Esophagus muscularis mucosa (tissue), 4 donors: ENCODE measurements around the gene AP3S2. TPM values are rescaled to one million over a fixed set of nuclear protein-coding genes. Genes with fewer than 3 reads are reported as not detected.

Source experiments
- DNase-seq: peaks from one replicate; pipeline ENCODE4 v3.0.0-alpha.2; 2017; ENCODE audit errors: extremely low spot score
- H3K27ac ChIP-seq, 4 donors: fragments of 200-600 bp; sonication (generic); replicated peaks in 1 of 4; 1 replicate in 3 of 4; 2 replicates in 1 of 4; pipeline ENCODE4 v1.5.1; 2016 to 2019; ENCODE audit warnings: mild to moderate bottlenecking in 1 of 4
- H3K27me3 ChIP-seq, 4 donors: fragments of 200-600 bp; sonication (generic); one replicate each; pipeline versions ENCODE4 v1.5.1 to v1.6.0; 2016 to 2019
- H3K36me3 ChIP-seq, 4 donors: fragments of 200-600 bp; sonication (generic); one replicate each; pipeline ENCODE4 v1.5.1; 2016 to 2019
- H3K4me1 ChIP-seq, 4 donors: fragments of 200-600 bp; sonication (generic); one replicate each; pipeline ENCODE4 v1.5.1; 2016 to 2019
- H3K4me3 ChIP-seq, 4 donors: fragments of 200-600 bp; sonication (generic); 1 replicate in 2 of 4; 2 replicates in 2 of 4; pipeline ENCODE4 v1.5.1; 2016 to 2019; ENCODE audit warnings: mild to moderate bottlenecking in 4 of 4, moderate library complexity in 1 of 4
- H3K9me3 ChIP-seq, 4 donors: fragments of 200-600 bp; sonication (generic); 1 replicate in 3 of 4; 2 replicates in 1 of 4; pipeline ENCODE4 v1.5.1; 2016 to 2019
- EP300 ChIP-seq: sonication (generic); formaldehyde crosslinking; IDR thresholded peaks from one replicate; pipeline ENCODE4 v1.6.1; 2017; ENCODE audit warnings: antibody characterized with exemption
- POLR2A ChIP-seq: fragments of 450-650 bp; IDR thresholded peaks from one replicate; pipeline ENCODE4 v1.6.1; 2017; ENCODE audit warnings: antibody characterized with exemption, moderate library complexity, mild to moderate bottlenecking, low read depth
- POLR2AphosphoS5 ChIP-seq, 2 donors: sonication (generic); formaldehyde crosslinking; IDR thresholded peaks; one replicate each; pipeline ENCODE4 v1.6.1; 2017; ENCODE audit warnings: antibody characterized with exemption in 2 of 2
- WGBS: methylation state at CpG from one replicate; pipeline ENCODE4 v1.1.5; 2018; 5-methylcytosine and 5-hydroxymethylcytosine counted together
- intact Hi-C: fragments of 100-400 bp; cut with DNase I; formaldehyde crosslinking; loops from one replicate; pipeline ENCODE4 v1.15.1; 2023
- total RNA-seq, 4 donors: library from RNA; depleted of rRNA; stranded (reverse); fragments of >200 nt; gene quantifications; one replicate each; pipeline versions ENCODE4 v1.1.0 to v1.2.1, GENCODE V29; 2016
- TF ChIP-seq, protein P1 (sequence below), 3 experiments: fragments of 200-600 bp in 2 of 3; fragments of 450-650 bp in 1 of 3; sonication (generic) in 2 of 3; IDR thresholded peaks; one replicate each; pipeline ENCODE4 v1.5.1; 2017 to 2019; ENCODE audit warnings: antibody characterized with exemption in 3 of 3, mild to moderate bottlenecking in 2 of 3, moderate library complexity in 1 of 3

AP3S2 gene
- total RNA-seq, 4 donors from 2014 or later = 26.8 to 43.2 (median 37.3) TPM

GRCh38 chr15:89827829-89828228, 66.0 kb downstream of the AP3S2 start:
- TF ChIP-seq POLR2A (no peak), EP300 (no peak), POLR2AphosphoS5 (IDR thresholded peaks at IDR 0.05) (no peak)
- TF ChIP-seq, protein P1, sequence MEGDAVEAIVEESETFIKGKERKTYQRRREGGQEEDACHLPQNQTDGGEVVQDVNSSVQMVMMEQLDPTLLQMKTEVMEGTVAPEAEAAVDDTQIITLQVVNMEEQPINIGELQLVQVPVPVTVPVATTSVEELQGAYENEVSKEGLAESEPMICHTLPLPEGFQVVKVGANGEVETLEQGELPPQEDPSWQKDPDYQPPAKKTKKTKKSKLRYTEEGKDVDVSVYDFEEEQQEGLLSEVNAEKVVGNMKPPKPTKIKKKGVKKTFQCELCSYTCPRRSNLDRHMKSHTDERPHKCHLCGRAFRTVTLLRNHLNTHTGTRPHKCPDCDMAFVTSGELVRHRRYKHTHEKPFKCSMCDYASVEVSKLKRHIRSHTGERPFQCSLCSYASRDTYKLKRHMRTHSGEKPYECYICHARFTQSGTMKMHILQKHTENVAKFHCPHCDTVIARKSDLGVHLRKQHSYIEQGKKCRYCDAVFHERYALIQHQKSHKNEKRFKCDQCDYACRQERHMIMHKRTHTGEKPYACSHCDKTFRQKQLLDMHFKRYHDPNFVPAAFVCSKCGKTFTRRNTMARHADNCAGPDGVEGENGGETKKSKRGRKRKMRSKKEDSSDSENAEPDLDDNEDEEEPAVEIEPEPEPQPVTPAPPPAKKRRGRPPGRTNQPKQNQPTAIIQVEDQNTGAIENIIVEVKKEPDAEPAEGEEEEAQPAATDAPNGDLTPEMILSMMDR (IDR thresholded peaks at IDR 0.05) = no peak
- no peak overlapping the region for H3K4me3 ChIP-seq
- WGBS = 81% methylated on average over 3 of the region's 4 CpGs
- H3K27me3 ChIP-seq = peaks cover 0 to 4% (median 0%) of the 10 kb centered on the region in 4 donors
- no peaks in the 10 kb centered on the region for H3K9me3 ChIP-seq
- H3K4me1 ChIP-seq = peaks cover 13 to 21% (median 19%) of the 10 kb centered on the region in 4 donors
- no peak for DNase-seq
- intact Hi-C loops = no loop called here
- H3K27ac ChIP-seq = peak overlapping the region; percentile 7 to 63 (median 50)
- peaks cover 0 to 16% (median 9%) of the 10 kb centered on the region in 4 donors for H3K36me3 ChIP-seq

DNA sequence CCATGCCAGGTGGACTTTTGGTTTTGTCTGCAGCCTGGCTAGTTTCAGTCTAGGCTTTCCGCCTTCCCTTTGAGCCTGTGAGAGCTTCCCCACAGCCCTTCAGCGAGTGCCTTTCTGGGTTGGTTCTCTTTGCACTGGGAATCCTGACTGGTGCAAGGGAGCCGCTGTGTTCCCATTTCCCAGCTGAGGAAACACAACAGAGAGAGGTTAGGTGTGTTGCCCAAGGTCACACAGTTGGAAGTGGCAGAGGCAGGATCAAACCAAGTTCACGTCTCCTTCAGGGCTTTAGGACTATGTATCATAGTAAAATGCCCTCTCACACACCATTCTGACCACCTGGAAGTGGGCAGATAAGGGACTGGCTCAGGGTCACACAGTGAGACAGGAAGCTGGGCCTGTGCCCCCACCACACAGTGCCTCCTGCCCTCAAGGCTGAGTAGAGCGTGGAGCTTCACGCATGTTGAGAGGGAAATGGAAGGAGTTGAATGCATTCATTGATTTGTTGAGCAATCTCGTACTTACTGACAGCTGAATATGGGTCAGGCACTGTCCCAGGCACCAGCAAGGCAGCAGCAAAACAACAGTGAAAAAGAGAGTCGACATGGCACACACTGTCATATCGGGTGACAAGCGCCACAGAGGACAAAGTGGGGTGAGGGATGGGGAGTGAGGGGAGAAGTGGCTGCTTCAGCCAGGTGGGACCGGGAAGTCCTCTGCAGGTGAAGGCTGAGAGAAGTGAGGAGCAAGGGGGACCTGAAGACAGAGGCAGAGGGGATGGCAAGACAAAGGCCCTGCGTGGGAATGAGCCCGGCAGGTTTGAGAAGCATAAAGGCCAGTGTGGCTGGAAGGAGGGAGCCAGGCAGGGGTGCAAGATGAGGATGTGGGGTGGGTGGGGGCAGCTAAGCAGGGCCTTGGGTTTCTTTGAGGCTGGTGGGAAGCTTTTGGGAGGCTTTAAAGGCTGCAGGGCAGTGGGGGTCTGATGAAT, 66.8 kb downstream of the AP3S2 start:
- TF ChIP-seq EP300 = no peak
- no peak for TF ChIP-seq POLR2A
- TF ChIP-seq, protein P1 (IDR thresholded peaks at IDR 0.05) = no peak
- H3K4me1 ChIP-seq = peaks cover 13 to 21% (median 19%) of the 10 kb centered on the region in 4 donors
- DNase-seq = no peak
- WGBS = 95% methylated on average over 12 of the region's 13 CpGs
- H3K9me3 ChIP-seq = no peaks in the 10 kb centered on the region
- H3K4me3 ChIP-seq = no peak overlapping the region
- peaks cover 0 to 10% (median 3%) of the 10 kb centered on the region in 4 donors for H3K36me3 ChIP-seq
- peaks cover 0 to 7% (median 0%) of the 10 kb centered on the region in 4 donors for H3K27me3 ChIP-seq
- H3K27ac ChIP-seq = no peak overlapping the region
- intact Hi-C loops = no loop called here

DNA sequence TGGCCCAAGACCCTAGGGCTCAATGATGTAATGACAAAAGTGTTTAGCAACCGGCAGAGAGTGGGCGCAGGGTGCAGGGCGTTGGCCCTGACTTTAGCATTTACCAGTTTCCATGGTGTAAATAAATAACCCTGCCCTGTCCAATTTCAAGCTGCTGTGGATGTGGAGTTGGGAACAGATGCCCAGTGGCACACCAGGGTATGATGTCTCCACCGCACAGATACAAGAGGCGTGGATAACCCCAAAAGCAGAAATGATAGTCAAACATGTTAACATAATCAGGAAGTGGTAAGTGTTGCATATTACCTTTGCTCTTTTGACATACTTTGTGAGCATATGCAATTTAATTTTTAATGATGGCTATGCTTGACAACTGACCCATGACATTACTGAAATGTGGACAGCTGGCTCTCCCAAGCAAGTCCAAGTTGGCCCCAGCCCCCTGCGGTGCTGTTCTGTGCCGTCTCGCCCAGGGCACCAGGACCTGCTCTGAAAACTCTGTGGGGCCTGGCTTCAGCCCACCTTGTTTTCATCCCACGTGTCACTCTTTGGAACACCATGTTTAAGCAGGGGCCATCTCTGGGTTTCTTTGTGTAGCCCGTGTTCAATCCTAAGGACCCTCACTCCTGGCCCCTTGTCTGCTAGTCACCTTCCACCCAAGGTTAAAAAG, 68.4 kb downstream of the AP3S2 start:
- Histone ChIP-seq H3K4me1 (peaks cover 13 to 21% (median 19%) of the 10 kb centered on the region in 4 donors), H3K27me3 (peaks cover 0 to 15% (median 0%) of the 10 kb centered on the region in 4 donors), H3K27ac (no peak overlapping the region), H3K9me3 (no peaks in the 10 kb centered on the region), H3K36me3 (no peaks in the 10 kb centered on the region), H3K4me3 (no peak overlapping the region)
- DNase-seq = no peak
- intact Hi-C loops = no loop called here
- no peak for TF ChIP-seq EP300
- TF ChIP-seq POLR2AphosphoS5 (IDR thresholded peaks at IDR 0.05) = no peak
- TF ChIP-seq, protein P1 (IDR thresholded peaks at IDR 0.05) = no peak
- TF ChIP-seq POLR2A = no peak
- 85% methylated on average over 10 of the region's 10 CpGs for WGBS

DNA sequence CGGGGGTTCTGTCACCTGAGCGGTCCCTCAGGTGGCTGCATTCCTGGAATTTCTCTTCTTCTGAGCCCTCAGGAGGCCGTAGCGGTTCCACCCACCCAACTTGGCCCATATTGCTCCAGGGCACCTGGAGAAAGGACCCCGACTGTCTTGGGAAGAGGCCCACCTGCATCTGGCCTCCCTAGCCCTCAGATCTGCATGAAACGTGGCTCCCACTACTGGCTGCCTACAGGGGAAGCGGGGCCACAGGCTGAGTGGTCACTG, 69.3 kb downstream of the AP3S2 start:
- Histone ChIP-seq H3K4me1 (peaks cover 13 to 21% (median 19%) of the 10 kb centered on the region in 4 donors), H3K27ac (no peak overlapping the region), H3K27me3 (peaks cover 0 to 21% (median 0%) of the 10 kb centered on the region in 4 donors), H3K9me3 (no peaks in the 10 kb centered on the region), H3K36me3 (no peaks in the 10 kb centered on the region), H3K4me3 (no peak overlapping the region)
- intact Hi-C loops = no loop called here
- no peak for DNase-seq
- TF ChIP-seq POLR2AphosphoS5 (IDR thresholded peaks at IDR 0.05) = no peak
- TF ChIP-seq POLR2A = no peak
- TF ChIP-seq EP300 = no peak
- TF ChIP-seq, protein P1 (IDR thresholded peaks at IDR 0.05) = no peak
- WGBS = 88% methylated on average over 5 of the region's 7 CpGs
